ENCODE measurements around the gene PLA2G2E.

Gene PLA2G2E

DNA sequence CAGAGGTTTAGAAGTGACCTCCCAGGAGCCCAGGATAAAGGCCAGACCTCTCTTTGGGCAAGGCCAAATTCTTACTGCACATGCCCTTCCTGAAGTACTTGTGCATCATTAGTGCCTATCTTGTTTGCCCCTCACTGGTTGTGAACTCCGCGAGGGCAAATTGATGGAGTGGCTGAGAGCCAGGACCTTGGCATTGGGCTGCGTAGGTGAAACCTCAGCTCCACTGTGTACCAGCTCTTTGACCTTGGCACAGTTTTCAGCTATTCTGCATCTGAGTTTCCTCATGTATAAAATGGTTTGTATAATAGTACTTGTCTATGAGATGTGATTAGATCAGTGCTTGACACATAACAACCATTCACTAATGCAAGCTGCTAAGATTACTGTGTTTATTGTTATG, 29.7 kb downstream of the PLA2G2E start:
- in situ Hi-C loops (cut with MboI; ENCODE audit: low pct_unique_long_range_greater_than_20kb, low sequenced_read_pairs, unreplicated experiment): no loop called here
- TF ChIP-seq, protein P1, sequence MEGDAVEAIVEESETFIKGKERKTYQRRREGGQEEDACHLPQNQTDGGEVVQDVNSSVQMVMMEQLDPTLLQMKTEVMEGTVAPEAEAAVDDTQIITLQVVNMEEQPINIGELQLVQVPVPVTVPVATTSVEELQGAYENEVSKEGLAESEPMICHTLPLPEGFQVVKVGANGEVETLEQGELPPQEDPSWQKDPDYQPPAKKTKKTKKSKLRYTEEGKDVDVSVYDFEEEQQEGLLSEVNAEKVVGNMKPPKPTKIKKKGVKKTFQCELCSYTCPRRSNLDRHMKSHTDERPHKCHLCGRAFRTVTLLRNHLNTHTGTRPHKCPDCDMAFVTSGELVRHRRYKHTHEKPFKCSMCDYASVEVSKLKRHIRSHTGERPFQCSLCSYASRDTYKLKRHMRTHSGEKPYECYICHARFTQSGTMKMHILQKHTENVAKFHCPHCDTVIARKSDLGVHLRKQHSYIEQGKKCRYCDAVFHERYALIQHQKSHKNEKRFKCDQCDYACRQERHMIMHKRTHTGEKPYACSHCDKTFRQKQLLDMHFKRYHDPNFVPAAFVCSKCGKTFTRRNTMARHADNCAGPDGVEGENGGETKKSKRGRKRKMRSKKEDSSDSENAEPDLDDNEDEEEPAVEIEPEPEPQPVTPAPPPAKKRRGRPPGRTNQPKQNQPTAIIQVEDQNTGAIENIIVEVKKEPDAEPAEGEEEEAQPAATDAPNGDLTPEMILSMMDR (IDR thresholded peaks at IDR 0.05; ENCODE audit: extremely low read depth, insufficient read depth, missing control alignments): no peak
- DNase-seq (ENCODE audit: low spot score): no peak

GRCh38 chr1:19892628-19893168, 30.7 kb downstream of the PLA2G2E start:
- TF ChIP-seq, protein P1 (IDR thresholded peaks at IDR 0.05; ENCODE audit: extremely low read depth, insufficient read depth, missing control alignments): no peak
- in situ Hi-C loops (cut with MboI; ENCODE audit: low pct_unique_long_range_greater_than_20kb, low sequenced_read_pairs, unreplicated experiment): no loop called here
- no peak for DNase-seq (ENCODE audit: low spot score)

- TF ChIP-seq, protein P1 (IDR thresholded peaks at IDR 0.05; ENCODE audit: extremely low read depth, insufficient read depth, missing control alignments): no peak
- no peak for DNase-seq (ENCODE audit: low spot score)
- in situ Hi-C loops (cut with MboI; ENCODE audit: low pct_unique_long_range_greater_than_20kb, low sequenced_read_pairs, unreplicated experiment): no loop called here
Measured at GRCh38 chr1:19892129-19892528, 31.3 kb downstream of the PLA2G2E start.

GRCh38 chr1:19889656-19890055, 33.8 kb downstream of the PLA2G2E start:
- in situ Hi-C loops (cut with MboI; ENCODE audit: low pct_unique_long_range_greater_than_20kb, low sequenced_read_pairs, unreplicated experiment): no loop called here
- TF ChIP-seq, protein P1 (IDR thresholded peaks at IDR 0.05; ENCODE audit: extremely low read depth, insufficient read depth, missing control alignments): no peak

GRCh38 chr1:19888112-19888511, 35.3 kb downstream of the PLA2G2E start:
- no peak for DNase-seq (ENCODE audit: low spot score)
- in situ Hi-C loops (cut with MboI; ENCODE audit: low pct_unique_long_range_greater_than_20kb, low sequenced_read_pairs, unreplicated experiment): no loop called here
- TF ChIP-seq, protein P1 (IDR thresholded peaks at IDR 0.05; ENCODE audit: extremely low read depth, insufficient read depth, missing control alignments): no peak

More at GRCh38 chr1:19889656-19890055, 33.8 kb downstream of the PLA2G2E start:
- no peak for DNase-seq (ENCODE audit: low spot score)

- in situ Hi-C loops (cut with MboI; ENCODE audit: low pct_unique_long_range_greater_than_20kb, low sequenced_read_pairs, unreplicated experiment): no loop called here
- TF ChIP-seq, protein P1 (IDR thresholded peaks at IDR 0.05; ENCODE audit: extremely low read depth, insufficient read depth, missing control alignments): no peak
- DNase-seq (ENCODE audit: low spot score): no peak
Measured at GRCh38 chr1:19885821-19886220, 37.6 kb downstream of the PLA2G2E start.
